G401 (cell line): ENCODE measurements around the gene SLC35E1. TPM values are rescaled to one million over a fixed set of nuclear protein-coding genes. Genes with fewer than 3 reads are reported as not detected.
A peak's percentile ranks its signal among the peaks of the same experiment; 100 is the strongest.
"Not testable (repeated sequence)": the region's sequence is repeated elsewhere in the genome, so short reads cannot be mapped to it uniquely, and the experiment has no call there.

Experiments used
- DNase-seq: peaks from one replicate; pipeline ENCODE4 v3.0.0-alpha.2; 2015; ENCODE audit warnings: low spot score
- in situ Hi-C: cut with HindIII; loops from 2 replicates; pipeline ENCODE4 v1.10.0; 2016; ENCODE audit warnings: low sequenced_read_pairs, mixed read lengths
- total RNA-seq: library from RNA; depleted of rRNA; stranded (reverse); fragments of >200 nt; shearing (Covaris generic); gene quantifications from 2 replicates; pipeline ENCODE4 v1.2.3, GENCODE V29; 2014; rRNA removed

The SLC35E1 gene
- total RNA-seq, 1 experiment from 2014 or later: 25.7 TPM

DNA sequence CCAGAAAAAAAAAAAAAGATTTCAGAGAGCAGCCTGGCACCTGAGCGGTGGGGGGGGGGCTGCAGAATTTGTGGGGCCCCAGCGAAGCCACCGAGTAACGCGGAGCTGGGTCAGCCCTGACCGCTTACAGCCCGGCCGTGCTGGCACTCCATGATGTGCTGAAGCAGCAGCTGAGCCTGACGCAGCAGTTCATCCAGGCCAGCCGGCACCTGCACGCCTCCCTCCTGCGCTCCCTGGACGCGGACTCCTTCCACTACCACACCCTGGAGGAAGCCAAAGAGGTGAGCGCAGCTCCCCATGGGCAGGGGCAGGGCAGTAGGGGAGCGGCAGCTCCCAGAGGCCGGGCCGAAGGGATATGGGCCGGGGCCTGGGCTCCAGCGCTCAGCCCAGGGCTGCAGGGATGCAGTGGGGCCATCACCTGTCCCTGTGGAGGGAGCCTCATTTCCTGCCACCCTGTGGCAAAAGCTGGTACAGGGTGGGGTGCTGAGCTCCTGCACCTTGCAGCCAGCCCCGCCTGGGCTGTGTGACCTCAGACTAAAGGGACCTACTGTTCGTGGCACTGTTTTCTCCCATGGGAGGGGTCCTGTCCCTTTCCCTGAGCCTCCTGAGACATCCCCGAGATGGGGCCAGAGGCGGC lies 57.7 kb downstream of the SLC35E1 start:
- in situ Hi-C loops: no loop called here
- DNase-seq: no peak

DNA sequence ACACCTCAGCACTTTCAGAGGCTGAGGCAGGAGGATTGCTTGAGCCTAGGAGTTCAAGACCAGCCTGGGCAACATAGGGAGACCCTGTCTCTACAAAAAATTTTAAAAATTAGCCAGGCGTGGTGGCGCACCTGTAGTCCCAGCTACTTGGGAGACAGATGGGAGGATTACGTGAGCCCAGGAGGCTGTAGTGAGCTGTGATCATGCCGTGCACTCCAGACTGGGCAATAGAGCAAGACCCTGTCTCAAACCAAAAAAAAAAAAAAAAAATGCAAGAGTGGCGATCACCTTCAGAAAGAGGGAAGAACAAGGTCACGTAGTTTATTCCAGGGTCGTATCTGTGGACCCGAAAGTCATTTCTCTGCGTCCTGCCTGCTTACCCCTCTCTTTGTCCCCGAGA lies 59.6 kb downstream of the SLC35E1 start:
- DNase-seq, in situ Hi-C loops: not testable (repeated sequence)

DNA sequence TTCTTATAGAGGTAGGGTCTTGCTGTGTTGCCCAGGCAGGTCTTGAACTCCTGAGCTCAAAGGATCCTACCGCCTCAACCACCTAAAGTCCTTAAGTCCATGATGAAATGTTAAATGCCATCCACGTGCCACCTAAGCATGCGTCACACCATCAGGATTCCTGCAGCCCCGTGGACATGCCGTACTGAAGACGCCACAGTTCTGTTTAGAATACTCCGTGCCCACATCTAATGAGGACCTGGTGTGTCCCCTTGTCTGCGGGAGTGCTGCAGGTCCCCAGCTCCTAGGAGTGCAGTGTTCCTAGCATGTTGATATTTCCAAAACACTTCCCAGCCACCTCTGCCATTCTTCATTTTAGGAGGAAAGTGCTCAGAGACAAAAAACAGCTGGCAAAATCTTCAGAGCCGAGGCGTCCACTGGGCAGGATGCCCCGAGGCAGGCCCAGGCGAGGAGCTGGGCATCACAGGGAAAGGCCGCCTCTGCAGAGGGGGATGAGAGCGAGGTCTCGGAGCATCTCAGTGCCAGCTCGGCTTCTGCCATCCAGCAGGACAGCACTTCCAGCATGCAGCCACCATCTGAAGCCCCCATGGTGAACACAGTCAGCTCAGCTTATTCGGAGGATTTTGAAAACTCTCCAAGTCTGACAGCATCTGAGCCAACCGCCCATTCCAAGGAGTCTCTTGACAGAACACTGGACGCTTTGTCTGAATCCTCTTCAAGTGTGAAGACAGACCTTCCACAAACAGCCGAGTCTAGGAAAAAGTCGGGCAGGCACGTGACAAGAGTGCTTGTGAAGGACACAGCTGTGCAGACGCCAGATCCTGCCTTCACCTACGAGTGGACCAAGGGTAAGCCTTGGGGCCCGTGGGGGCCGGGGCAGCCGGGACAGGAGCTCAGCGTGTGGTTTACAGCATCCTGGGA lies 62.8 kb downstream of the SLC35E1 start:
- peak; percentile 45 for DNase-seq
- in situ Hi-C loops: no loop called here

DNA sequence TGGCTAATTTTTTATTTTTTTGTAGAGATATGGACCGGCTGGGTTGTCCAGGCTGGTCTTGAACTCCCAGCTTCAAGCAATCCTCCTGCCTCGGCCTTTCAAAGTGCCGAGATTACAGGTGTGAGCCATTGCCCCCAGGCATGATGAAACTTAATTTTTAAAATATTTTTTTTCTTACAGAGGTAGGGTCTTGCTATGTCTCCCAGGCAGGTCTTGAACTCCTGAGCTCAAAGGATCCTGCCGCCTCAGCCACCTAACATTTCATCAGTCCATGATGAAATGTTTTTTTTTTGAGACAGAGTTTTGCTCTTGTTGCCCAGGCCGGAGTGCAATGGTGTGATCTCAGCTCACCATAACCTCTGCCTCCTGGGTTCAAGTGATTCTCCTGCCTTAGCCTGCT lies 63.7 kb downstream of the SLC35E1 start:
- in situ Hi-C loops: no loop called here
- DNase-seq: no peak

DNA sequence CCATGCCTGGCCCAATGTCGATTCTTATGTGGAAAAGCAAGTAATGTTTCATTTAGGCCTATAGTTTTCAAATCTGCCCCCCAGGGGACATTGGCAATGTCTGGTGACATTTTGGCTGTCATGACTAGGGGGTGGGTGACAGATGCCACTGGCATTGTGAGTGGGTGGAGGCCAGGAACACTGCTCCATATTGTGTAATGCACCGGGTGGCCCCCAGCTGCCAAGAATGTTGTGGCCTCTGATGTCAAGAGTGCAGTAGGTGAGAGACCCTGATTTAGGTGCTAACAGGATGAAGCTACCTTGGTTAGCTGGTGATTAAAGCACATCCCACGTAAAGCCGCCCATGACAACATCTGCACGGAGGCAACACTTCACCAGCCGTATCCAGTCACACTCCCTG lies 65.3 kb downstream of the SLC35E1 start:
- DNase-seq: no peak
- in situ Hi-C loops: no loop called here

DNA sequence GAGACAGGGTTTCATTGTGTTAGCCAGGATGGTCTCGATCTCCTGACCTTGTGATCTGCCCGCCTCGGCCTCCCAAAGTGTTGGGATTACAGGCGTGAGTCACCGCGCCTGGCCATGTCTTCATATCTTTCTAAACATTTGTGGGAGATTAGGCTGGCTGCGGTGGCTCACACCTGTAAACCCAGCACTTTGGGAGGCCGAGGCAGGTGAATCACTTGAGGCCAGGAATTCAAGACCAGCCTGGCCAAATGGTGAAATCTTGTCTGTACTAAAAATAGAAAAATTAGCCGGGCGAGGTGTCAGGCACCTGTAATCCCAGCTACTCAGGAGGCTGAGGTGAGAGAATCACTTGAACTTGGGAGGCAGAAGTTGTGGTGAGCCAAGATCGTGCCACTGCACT lies 66.1 kb downstream of the SLC35E1 start:
- DNase-seq, in situ Hi-C loops: not testable (repeated sequence)

DNA sequence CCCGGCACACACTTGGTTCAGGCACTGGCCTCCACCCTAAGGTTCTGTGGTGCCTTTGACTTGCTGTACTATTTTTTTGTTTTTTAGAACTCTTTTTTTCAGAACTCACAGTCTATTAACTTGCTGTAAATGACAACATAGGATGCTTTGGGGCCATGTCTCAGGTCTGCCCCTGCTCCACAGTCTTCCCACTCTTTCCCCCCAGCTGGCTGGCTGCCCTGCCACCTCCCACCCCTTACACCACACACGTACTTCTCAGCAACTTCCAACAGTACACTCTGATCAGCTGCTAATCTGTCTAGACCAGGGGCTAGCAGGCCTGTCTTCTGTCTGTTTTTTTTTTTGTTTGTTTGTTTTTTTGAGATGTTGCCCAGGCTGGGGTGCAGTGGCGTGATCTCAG lies 67.9 kb downstream of the SLC35E1 start:
- in situ Hi-C loops: no loop called here
- DNase-seq: no peak

Other genes starting within 250 kb of the SLC35E1 start
- 4.8 TPM in 1 of 2 replicates, not detected in the other for gene KLF2, start 247.6 kb downstream of the SLC35E1 start, total RNA-seq
- gene EPS15L1, start 100.4 kb downstream of the SLC35E1 start, total RNA-seq: 14.9 and 20.7 TPM in 2 replicates
- gene CALR3, start 76.2 kb downstream of the SLC35E1 start, total RNA-seq: not detected in 2 replicates
- gene C19orf44, start 76.0 kb downstream of the SLC35E1 start, total RNA-seq: 7.3 and 8.9 TPM in 2 replicates
- gene CHERP, start 30.0 kb downstream of the SLC35E1 start, total RNA-seq: 3.3 and 4.6 TPM in 2 replicates
- gene MED26, start 55.8 kb upstream of the SLC35E1 start, total RNA-seq: 10.7 and 13.6 TPM in 2 replicates
- gene SMIM7, start 87.7 kb upstream of the SLC35E1 start, total RNA-seq: 116 and 118 TPM in 2 replicates
- 0.86 and 0.95 TPM in 2 replicates for gene TMEM38A, start 88.7 kb upstream of the SLC35E1 start, total RNA-seq
- gene NWD1, start 147.4 kb upstream of the SLC35E1 start, total RNA-seq: not detected in 2 replicates